ENCODE measurements around the gene NCAPH2.
"Not testable (repeated sequence)": the region's sequence is repeated elsewhere in the genome, so short reads cannot be mapped to it uniquely, and the experiment has no call there.

DNA sequence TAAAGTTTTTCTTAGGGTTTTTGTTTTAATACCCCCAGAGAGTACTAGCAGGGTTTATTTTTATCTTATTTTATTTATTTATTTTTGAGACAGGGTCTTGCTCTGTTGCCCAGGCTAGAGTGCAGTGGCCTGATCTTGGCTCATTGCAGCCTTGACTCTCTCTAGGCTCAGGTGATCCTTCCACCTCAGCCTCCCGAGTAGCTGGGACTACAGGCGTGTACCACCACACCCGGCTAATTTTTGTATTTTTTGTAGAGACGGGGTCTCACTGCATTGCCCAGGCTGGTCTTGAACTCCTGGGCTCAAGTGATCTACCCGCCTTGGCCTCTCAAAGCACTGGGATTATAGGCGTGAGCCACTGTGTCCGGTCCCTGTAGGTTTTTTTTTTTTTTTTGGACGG, 12.2 kb downstream of the NCAPH2 start:
- TF ChIP-seq, protein P1, sequence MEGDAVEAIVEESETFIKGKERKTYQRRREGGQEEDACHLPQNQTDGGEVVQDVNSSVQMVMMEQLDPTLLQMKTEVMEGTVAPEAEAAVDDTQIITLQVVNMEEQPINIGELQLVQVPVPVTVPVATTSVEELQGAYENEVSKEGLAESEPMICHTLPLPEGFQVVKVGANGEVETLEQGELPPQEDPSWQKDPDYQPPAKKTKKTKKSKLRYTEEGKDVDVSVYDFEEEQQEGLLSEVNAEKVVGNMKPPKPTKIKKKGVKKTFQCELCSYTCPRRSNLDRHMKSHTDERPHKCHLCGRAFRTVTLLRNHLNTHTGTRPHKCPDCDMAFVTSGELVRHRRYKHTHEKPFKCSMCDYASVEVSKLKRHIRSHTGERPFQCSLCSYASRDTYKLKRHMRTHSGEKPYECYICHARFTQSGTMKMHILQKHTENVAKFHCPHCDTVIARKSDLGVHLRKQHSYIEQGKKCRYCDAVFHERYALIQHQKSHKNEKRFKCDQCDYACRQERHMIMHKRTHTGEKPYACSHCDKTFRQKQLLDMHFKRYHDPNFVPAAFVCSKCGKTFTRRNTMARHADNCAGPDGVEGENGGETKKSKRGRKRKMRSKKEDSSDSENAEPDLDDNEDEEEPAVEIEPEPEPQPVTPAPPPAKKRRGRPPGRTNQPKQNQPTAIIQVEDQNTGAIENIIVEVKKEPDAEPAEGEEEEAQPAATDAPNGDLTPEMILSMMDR (IDR thresholded peaks at IDR 0.05; ENCODE audit: low read depth, low read length): not testable (repeated sequence)
- TF ChIP-seq EZH2phosphoT487 (IDR thresholded peaks at IDR 0.05; ENCODE audit: low read depth): not testable (repeated sequence)
